ENCODE results near the gene SLIT3. TPM values are rescaled to one million over a fixed set of nuclear protein-coding genes. Genes with fewer than 3 reads are reported as not detected.

SLIT3 gene
- total RNA-seq, 1 experiment from 2014 or later: 0.10 TPM

GRCh38 chr5:169012450-169012849 lies 288.5 kb downstream of the SLIT3 start:
- Histone ChIP-seq H3K4me2 (ENCODE audit: low read length) (no peak overlapping the region), H3K9me3 (ENCODE audit: control insufficient read depth in 1 of 2, insufficient read depth in 1 of 2, low read depth in 1 of 2, low read length in 2 of 2) (no peaks in the 10 kb centered on the region), H3K27ac (ENCODE audit: low read depth, low read length) (no peak overlapping the region), H3K79me2 (ENCODE audit: insufficient read depth, low read length) (no peaks in the 10 kb centered on the region), H2AFZ (ENCODE audit: low read depth, low read length, poor library complexity, severe bottlenecking) (no peak overlapping the region), H3K4me1 (ENCODE audit: control insufficient read depth in 1 of 2, insufficient read depth in 2 of 2, low read length in 2 of 2) (peaks cover 8 to 25% of the 10 kb centered on the region in 2 experiments; a peak in 3 of 4 replicates), H3K27me3 (ENCODE audit: insufficient read depth, low read length) (peaks cover 22% of the 10 kb centered on the region; the same call in 1 of the 2 replicates), H4K20me1 (ENCODE audit: insufficient read depth) (no peaks in the 10 kb centered on the region), H3K4me3 (replicated peaks in 1 of 2; ENCODE audit: low read depth in 1 of 2, low read length in 2 of 2) (no peak overlapping the region), H3K9ac (ENCODE audit: low read length) (no peak overlapping the region), H3K9me2 (ENCODE audit: insufficient read depth) (no peaks in the 10 kb centered on the region), H3K36me3 (ENCODE audit: control insufficient read depth in 1 of 2, insufficient read depth in 2 of 2, low read length in 2 of 2) (no peaks in the 10 kb centered on the region)
- ChIA-PET RAD21 (ENCODE audit: low non-redundant PET in 1 of 2, low total read pairs in 2 of 2, uncharacterized antibody in 2 of 2, unreplicated experiment in 2 of 2) (no interaction called here), POLR2A (no interaction called here), CTCF (no interaction called here)
- no peak for ATAC-seq
- no peak for DNase-seq (ENCODE audit: low read depth, low spot score)
- intact Hi-C loops (cut with micrococcal nuclease): no loop called here
- no TSS peak for BruUV-seq (replicated peaks)
- TF ChIP-seq JUND (IDR thresholded peaks at IDR 0.05) (no peak), ZBTB33 (IDR thresholded peaks at IDR 0.05; ENCODE audit: extremely low read depth, insufficient replicate concordance, low read length) (no peak)

DNA sequence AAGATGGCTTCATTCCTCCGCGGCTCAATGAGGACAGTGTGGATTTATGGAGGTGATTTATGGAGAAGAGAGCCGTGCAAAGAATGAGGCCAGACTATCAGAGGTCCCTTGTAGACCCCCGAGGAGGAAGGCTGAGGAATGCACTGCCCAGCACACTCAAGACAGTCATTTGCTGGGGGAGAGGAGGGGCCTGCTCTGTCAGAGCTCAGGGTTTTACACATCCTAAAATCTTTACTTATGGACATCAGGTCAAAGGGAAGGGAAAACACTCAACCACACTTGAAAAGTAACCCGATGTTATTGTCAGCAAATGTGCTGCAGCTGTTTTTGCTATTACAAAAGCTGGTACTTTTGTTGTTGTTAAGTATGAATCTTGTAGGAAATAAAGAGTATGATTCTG lies 289.5 kb downstream of the SLIT3 start:
- Histone ChIP-seq H3K79me2 (ENCODE audit: insufficient read depth, low read length) (no peaks in the 10 kb centered on the region), H3K9me2 (ENCODE audit: insufficient read depth) (no peaks in the 10 kb centered on the region), H3K36me3 (ENCODE audit: control insufficient read depth in 1 of 2, insufficient read depth in 2 of 2, low read length in 2 of 2) (no peaks in the 10 kb centered on the region), H3K9me3 (ENCODE audit: control insufficient read depth in 1 of 2, insufficient read depth in 1 of 2, low read depth in 1 of 2, low read length in 2 of 2) (no peaks in the 10 kb centered on the region), H3K9ac (ENCODE audit: low read length) (no peak overlapping the region), H4K20me1 (ENCODE audit: insufficient read depth) (no peaks in the 10 kb centered on the region), H3K27ac (ENCODE audit: low read depth, low read length) (no peak overlapping the region), H3K4me2 (ENCODE audit: low read length) (no peak overlapping the region), H3K27me3 (ENCODE audit: insufficient read depth, low read length) (peaks cover 18% of the 10 kb centered on the region; the same call in 1 of the 2 replicates), H3K4me1 (ENCODE audit: control insufficient read depth in 1 of 2, insufficient read depth in 2 of 2, low read length in 2 of 2) (peaks cover 13 to 35% of the 10 kb centered on the region in 2 experiments), H2AFZ (ENCODE audit: low read depth, low read length, poor library complexity, severe bottlenecking) (no peak overlapping the region), H3K4me3 (replicated peaks in 1 of 2; ENCODE audit: low read depth in 1 of 2, low read length in 2 of 2) (no peak overlapping the region)
- CTCF ChIA-PET: no interaction called here
- no TSS peak for BruUV-seq (replicated peaks)
- POLR2A ChIA-PET: no interaction called here
- RAD21 ChIA-PET (ENCODE audit: low non-redundant PET in 1 of 2, low total read pairs in 2 of 2, uncharacterized antibody in 2 of 2, unreplicated experiment in 2 of 2): no interaction called here
- TF ChIP-seq SP1 (IDR thresholded peaks at IDR 0.05; ENCODE audit: low read depth): no peak
- TF ChIP-seq ZBTB33 (IDR thresholded peaks at IDR 0.05; ENCODE audit: extremely low read depth, insufficient replicate concordance, low read length): no peak
- no peak for TF ChIP-seq YY1 (IDR thresholded peaks at IDR 0.05; ENCODE audit: extremely low read depth, insufficient replicate concordance, low read depth, low read length)
- no peak for TF ChIP-seq RAD21 (IDR thresholded peaks at IDR 0.05; ENCODE audit: low read depth)
- TF ChIP-seq SRF (IDR thresholded peaks at IDR 0.05; ENCODE audit: low read depth): no peak
- no peak for TF ChIP-seq EGR1 (IDR thresholded peaks at IDR 0.05; ENCODE audit: low read depth)
- no peak for TF ChIP-seq POLR2AphosphoS5 (IDR thresholded peaks at IDR 0.05; ENCODE audit: low read depth, low read length)
- ATAC-seq: no peak
- no peak for DNase-seq (ENCODE audit: low read depth, low spot score)
- intact Hi-C loops (cut with micrococcal nuclease): no loop called here

Data from HCT116 (cell line).